ENCODE measurements around the gene CHTOP.

The CHTOP gene

DNA sequence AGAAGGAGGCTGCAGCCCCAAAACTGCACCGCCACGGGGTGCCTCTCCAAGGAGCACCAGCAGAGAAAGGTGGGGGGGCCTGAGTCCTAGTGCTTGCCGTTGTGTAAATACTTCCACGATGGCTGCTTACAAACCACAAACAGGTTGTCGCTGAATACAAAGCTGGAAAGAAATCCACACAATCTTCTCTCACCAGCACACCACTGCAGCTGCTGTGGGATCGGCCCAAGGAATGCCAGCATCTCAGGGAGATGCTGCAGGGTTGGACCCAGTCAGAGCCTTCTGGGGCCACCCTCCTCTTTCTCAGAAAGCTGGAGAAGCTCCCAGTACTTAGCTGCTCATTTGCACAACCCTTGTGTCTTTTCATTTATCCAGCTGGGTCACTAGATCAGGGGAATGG lies 14.7 kb upstream of the CHTOP start:
- Histone ChIP-seq H2AK5ac (ENCODE audit: low read length, severe bottlenecking) (no peak overlapping the region), H2BK120ac (ENCODE audit: low read depth, low read length) (no peak overlapping the region), H3K79me1 (replicated peaks; ENCODE audit: low read length, poor library complexity, severe bottlenecking) (peaks cover 4% of the 10 kb centered on the region), H2BK15ac (ENCODE audit: low read depth, poor library complexity, severe bottlenecking) (no peak overlapping the region), H2AFZ (ENCODE audit: low read depth, low read length) (no peak overlapping the region), H3K4me1 (ENCODE audit: control insufficient read depth, insufficient read depth, low read depth, low read length) (peaks cover 13% of the 10 kb centered on the region), H3K27me3 (ENCODE audit: control insufficient read depth in 1 of 2, insufficient read depth in 1 of 2, low read length in 2 of 2) (no peaks in the 10 kb centered on the region), H3K14ac (ENCODE audit: low read length in 2 of 2) (no peak overlapping the region), H3K23ac (ENCODE audit: low read length in 2 of 2) (no peak overlapping the region), H3K36me3 (ENCODE audit: control insufficient read depth in 1 of 2, insufficient read depth in 2 of 2, low read depth in 1 of 2, low read length in 2 of 2) (peaks cover 30 to 59% of the 10 kb centered on the region in 2 experiments), H3K9ac (ENCODE audit: low read length) (no peak overlapping the region), H3K4me2 (ENCODE audit: low read length, poor library complexity, severe bottlenecking) (no peak overlapping the region), H2BK5ac (ENCODE audit: low read depth, low read length, poor library complexity, severe bottlenecking) (no peak overlapping the region), H3K18ac (ENCODE audit: low read depth in 1 of 2, low read length in 2 of 2) (no peak overlapping the region), H2BK12ac (ENCODE audit: low read length in 2 of 2) (no peak overlapping the region), H3K4me3 (ENCODE audit: insufficient read depth in 1 of 2, low read depth in 1 of 2, low read length in 2 of 2) (no peak overlapping the region), H4K91ac (ENCODE audit: low read length) (no peak overlapping the region), H4K8ac (ENCODE audit: low read length) (no peak overlapping the region), H3K9me3 (ENCODE audit: control insufficient read depth, low read length) (peaks cover 5% of the 10 kb centered on the region), H3K27ac (ENCODE audit: low read length, poor library complexity, severe bottlenecking) (no peak overlapping the region), H3K4ac (ENCODE audit: low read depth in 1 of 2, low read length in 2 of 2) (no peak overlapping the region)
- no peak for DNase-seq
- 96% methylated on average over 6 of the region's 6 CpGs for WGBS

DNA sequence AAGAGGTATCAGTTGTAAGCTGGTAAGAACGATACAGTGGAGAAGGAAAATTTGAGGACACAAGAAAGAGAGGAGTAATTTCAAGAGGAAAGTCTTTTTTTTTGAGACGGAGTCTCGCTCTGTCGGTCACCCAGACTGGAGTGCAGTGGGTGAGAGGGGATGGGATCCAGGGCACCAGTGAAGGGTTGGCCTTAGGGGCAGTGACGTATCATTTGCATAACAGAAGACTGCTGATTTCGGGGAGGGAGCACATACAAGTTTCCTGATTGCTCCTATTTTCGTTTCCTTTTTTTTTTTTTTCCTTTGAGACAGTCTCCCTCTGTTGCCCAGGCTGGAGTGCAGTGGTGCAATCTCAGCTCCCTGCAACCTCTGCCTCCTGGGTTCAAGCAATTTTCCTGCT lies 10.8 kb upstream of the CHTOP start:
- no peaks in the 10 kb centered on the region for H3K27me3 ChIP-seq (ENCODE audit: control insufficient read depth in 1 of 2, insufficient read depth in 1 of 2, low read length in 2 of 2)
- H3K79me1 ChIP-seq (replicated peaks; ENCODE audit: low read length, poor library complexity, severe bottlenecking) = peaks cover 6% of the 10 kb centered on the region
- H3K4me2 ChIP-seq (ENCODE audit: low read length, poor library complexity, severe bottlenecking) = no peak overlapping the region
- H3K14ac ChIP-seq (ENCODE audit: low read length in 2 of 2) = no peak overlapping the region
- H4K91ac ChIP-seq (ENCODE audit: low read length) = no peak overlapping the region
- no peak overlapping the region for H2BK12ac ChIP-seq (ENCODE audit: low read length in 2 of 2)
- no peak overlapping the region for H3K4me3 ChIP-seq (ENCODE audit: insufficient read depth in 1 of 2, low read depth in 1 of 2, low read length in 2 of 2)
- H4K8ac ChIP-seq (ENCODE audit: low read length) = no peak overlapping the region
- 87% methylated on average over 7 of the region's 7 CpGs for WGBS
- H2BK120ac ChIP-seq (ENCODE audit: low read depth, low read length) = no peak overlapping the region
- no peak overlapping the region for H2BK5ac ChIP-seq (ENCODE audit: low read depth, low read length, poor library complexity, severe bottlenecking)
- peaks cover 5% of the 10 kb centered on the region for H3K9me3 ChIP-seq (ENCODE audit: control insufficient read depth, low read length)
- H3K4ac ChIP-seq (ENCODE audit: low read depth in 1 of 2, low read length in 2 of 2) = no peak overlapping the region
- no peak overlapping the region for H3K23ac ChIP-seq (ENCODE audit: low read length in 2 of 2)
- H2AK5ac ChIP-seq (ENCODE audit: low read length, severe bottlenecking) = no peak overlapping the region
- no peak overlapping the region for H2AFZ ChIP-seq (ENCODE audit: low read depth, low read length)
- H3K4me1 ChIP-seq (ENCODE audit: control insufficient read depth, insufficient read depth, low read depth, low read length) = peaks cover 22% of the 10 kb centered on the region
- peak overlapping the region; percentile 6 for H3K9ac ChIP-seq (ENCODE audit: low read length)
- H3K18ac ChIP-seq (ENCODE audit: low read depth in 1 of 2, low read length in 2 of 2) = no peak overlapping the region
- peaks cover 36 to 70% of the 10 kb centered on the region in 2 experiments for H3K36me3 ChIP-seq (ENCODE audit: control insufficient read depth in 1 of 2, insufficient read depth in 2 of 2, low read depth in 1 of 2, low read length in 2 of 2)
- H2BK15ac ChIP-seq (ENCODE audit: low read depth, poor library complexity, severe bottlenecking) = no peak overlapping the region
- no peak for DNase-seq
- H3K27ac ChIP-seq (ENCODE audit: low read length, poor library complexity, severe bottlenecking) = no peak overlapping the region

DNA sequence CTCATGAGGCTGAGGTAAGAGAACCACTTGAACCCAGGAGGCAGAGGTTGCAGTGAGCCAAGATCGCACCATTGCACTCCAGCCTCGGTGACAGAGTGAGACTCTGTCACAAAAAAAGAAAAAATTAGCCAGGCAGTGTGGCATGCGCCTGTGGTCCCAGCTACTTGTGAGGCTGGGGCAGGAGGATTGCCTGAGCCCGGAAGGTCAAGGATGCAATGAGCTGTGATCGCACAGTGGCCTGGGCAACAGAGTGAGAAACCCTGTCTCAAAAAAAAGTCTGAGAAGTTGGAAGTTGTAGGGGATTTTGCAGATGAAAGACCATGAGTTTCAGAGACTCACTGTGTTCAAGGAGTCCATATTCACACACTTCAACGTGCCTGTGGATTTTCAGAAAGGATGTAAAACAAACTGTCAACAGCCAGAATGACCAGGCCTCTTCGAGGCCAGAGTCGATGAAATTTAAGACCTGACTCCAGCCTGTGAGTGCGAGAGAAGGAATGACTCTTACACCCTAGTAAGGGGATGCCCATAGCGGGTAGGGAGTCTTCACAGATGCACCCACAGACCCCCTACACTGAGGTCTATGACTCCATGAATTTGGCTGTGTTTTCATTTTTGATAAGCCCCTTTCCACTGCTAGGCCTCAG lies 8.8 kb upstream of the CHTOP start:
- Histone ChIP-seq H2BK12ac (ENCODE audit: low read length in 2 of 2) (no peak overlapping the region), H3K9ac (ENCODE audit: low read length) (peak overlapping the region; percentile 96), H3K4me1 (ENCODE audit: control insufficient read depth, insufficient read depth, low read depth, low read length) (peaks cover 29% of the 10 kb centered on the region), H2AFZ (ENCODE audit: low read depth, low read length) (no peak overlapping the region), H3K4ac (ENCODE audit: low read depth in 1 of 2, low read length in 2 of 2) (no peak overlapping the region), H3K4me3 (ENCODE audit: insufficient read depth in 1 of 2, low read depth in 1 of 2, low read length in 2 of 2) (peak overlapping the region in 1 of 2 experiments; percentile 88), H3K36me3 (ENCODE audit: control insufficient read depth in 1 of 2, insufficient read depth in 2 of 2, low read depth in 1 of 2, low read length in 2 of 2) (peaks cover 20 to 51% of the 10 kb centered on the region in 2 experiments), H3K14ac (ENCODE audit: low read length in 2 of 2) (no peak overlapping the region), H2BK15ac (ENCODE audit: low read depth, poor library complexity, severe bottlenecking) (no peak overlapping the region), H3K27ac (ENCODE audit: low read length, poor library complexity, severe bottlenecking) (no peak overlapping the region), H3K23ac (ENCODE audit: low read length in 2 of 2) (peak overlapping the region in 1 of 2 experiments; percentile 6), H3K27me3 (ENCODE audit: control insufficient read depth in 1 of 2, insufficient read depth in 1 of 2, low read length in 2 of 2) (no peaks in the 10 kb centered on the region), H2BK120ac (ENCODE audit: low read depth, low read length) (no peak overlapping the region), H3K9me3 (ENCODE audit: control insufficient read depth, low read length) (no peaks in the 10 kb centered on the region), H3K79me1 (replicated peaks; ENCODE audit: low read length, poor library complexity, severe bottlenecking) (peaks cover 8% of the 10 kb centered on the region), H4K8ac (ENCODE audit: low read length) (no peak overlapping the region), H4K91ac (ENCODE audit: low read length) (no peak overlapping the region), H3K4me2 (ENCODE audit: low read length, poor library complexity, severe bottlenecking) (no peak overlapping the region), H2BK5ac (ENCODE audit: low read depth, low read length, poor library complexity, severe bottlenecking) (no peak overlapping the region), H2AK5ac (ENCODE audit: low read length, severe bottlenecking) (peak overlapping the region; percentile 54), H3K18ac (ENCODE audit: low read depth in 1 of 2, low read length in 2 of 2) (peak overlapping the region; percentile 23 to 28)
- 71% methylated on average over 10 of the region's 10 CpGs for WGBS
- DNase-seq = peak; percentile 30

DNA sequence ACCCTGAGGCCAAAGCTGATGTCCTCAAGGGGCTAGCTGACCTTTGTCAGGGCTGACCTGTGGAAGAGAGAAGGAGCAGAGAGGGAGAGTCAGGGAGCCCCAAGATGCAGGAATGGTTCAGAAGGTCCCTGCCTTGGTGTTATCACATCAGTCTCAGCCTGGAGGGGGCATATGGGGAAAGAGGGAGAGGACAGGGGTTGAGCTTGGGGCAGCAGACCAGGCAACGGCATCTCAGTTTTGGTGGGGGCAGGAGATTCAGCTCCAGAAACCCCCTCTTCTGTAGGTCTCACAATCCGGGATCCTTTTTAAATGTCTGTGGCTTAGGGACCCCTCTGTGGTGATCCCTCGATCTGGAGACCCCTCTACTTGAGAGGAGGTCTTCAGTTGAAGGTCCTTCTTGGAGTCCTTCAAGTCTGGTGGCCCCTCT lies 7.4 kb upstream of the CHTOP start:
- 59% methylated on average over 3 of the region's 3 CpGs for WGBS

More for the DNA sequence above, 7.4 kb upstream of the CHTOP start:
- no peak for DNase-seq
- Histone ChIP-seq H3K4ac (ENCODE audit: low read depth in 1 of 2, low read length in 2 of 2) (peak overlapping the region; percentile 18 to 69), H3K27me3 (ENCODE audit: control insufficient read depth in 1 of 2, insufficient read depth in 1 of 2, low read length in 2 of 2) (no peaks in the 10 kb centered on the region), H4K91ac (ENCODE audit: low read length) (peak overlapping the region; percentile 95), H3K23ac (ENCODE audit: low read length in 2 of 2) (peak overlapping the region in 1 of 2 experiments; percentile 60), H3K18ac (ENCODE audit: low read depth in 1 of 2, low read length in 2 of 2) (peak overlapping the region; percentile 49 to 96), H2BK120ac (ENCODE audit: low read depth, low read length) (peak overlapping the region; percentile 44), H3K36me3 (ENCODE audit: control insufficient read depth in 1 of 2, insufficient read depth in 2 of 2, low read depth in 1 of 2, low read length in 2 of 2) (peaks cover 17 to 43% of the 10 kb centered on the region in 2 experiments), H2AFZ (ENCODE audit: low read depth, low read length) (no peak overlapping the region), H2BK5ac (ENCODE audit: low read depth, low read length, poor library complexity, severe bottlenecking) (peak overlapping the region; percentile 71), H4K8ac (ENCODE audit: low read length) (peak overlapping the region; percentile 54), H2AK5ac (ENCODE audit: low read length, severe bottlenecking) (peak overlapping the region; percentile 82), H3K9ac (ENCODE audit: low read length) (peak overlapping the region; percentile 96), H3K14ac (ENCODE audit: low read length in 2 of 2) (peak overlapping the region in 1 of 2 experiments; percentile 88), H2BK15ac (ENCODE audit: low read depth, poor library complexity, severe bottlenecking) (peak overlapping the region; percentile 91), H3K9me3 (ENCODE audit: control insufficient read depth, low read length) (no peaks in the 10 kb centered on the region), H3K4me3 (ENCODE audit: insufficient read depth in 1 of 2, low read depth in 1 of 2, low read length in 2 of 2) (peak overlapping the region; percentile 57 to 88), H2BK12ac (ENCODE audit: low read length in 2 of 2) (peak overlapping the region; percentile 81 to 89), H3K79me1 (replicated peaks; ENCODE audit: low read length, poor library complexity, severe bottlenecking) (peaks cover 8% of the 10 kb centered on the region), H3K4me2 (ENCODE audit: low read length, poor library complexity, severe bottlenecking) (peak overlapping the region; percentile 74), H3K4me1 (ENCODE audit: control insufficient read depth, insufficient read depth, low read depth, low read length) (peaks cover 32% of the 10 kb centered on the region), H3K27ac (ENCODE audit: low read length, poor library complexity, severe bottlenecking) (peak overlapping the region; percentile 97)

All from mesenchymal stem cell (in vitro differentiated cells and primary cell).